Epidermal melanocyte (primary cell): Measurements from ENCODE around the gene NQO2.
A peak's percentile ranks its signal among the peaks of the same experiment; 100 is the strongest.
"Not testable (repeated sequence)": the region's sequence is repeated elsewhere in the genome, so short reads cannot be mapped to it uniquely, and the experiment has no call there.

ENCODE experiments used
- DNase-seq: peaks from one replicate; pipeline ENCODE4 v3.0.0; 2011; ENCODE audit warnings: low spot score; ENCODE audit not compliant: insufficient read length

Gene NQO2

DNA sequence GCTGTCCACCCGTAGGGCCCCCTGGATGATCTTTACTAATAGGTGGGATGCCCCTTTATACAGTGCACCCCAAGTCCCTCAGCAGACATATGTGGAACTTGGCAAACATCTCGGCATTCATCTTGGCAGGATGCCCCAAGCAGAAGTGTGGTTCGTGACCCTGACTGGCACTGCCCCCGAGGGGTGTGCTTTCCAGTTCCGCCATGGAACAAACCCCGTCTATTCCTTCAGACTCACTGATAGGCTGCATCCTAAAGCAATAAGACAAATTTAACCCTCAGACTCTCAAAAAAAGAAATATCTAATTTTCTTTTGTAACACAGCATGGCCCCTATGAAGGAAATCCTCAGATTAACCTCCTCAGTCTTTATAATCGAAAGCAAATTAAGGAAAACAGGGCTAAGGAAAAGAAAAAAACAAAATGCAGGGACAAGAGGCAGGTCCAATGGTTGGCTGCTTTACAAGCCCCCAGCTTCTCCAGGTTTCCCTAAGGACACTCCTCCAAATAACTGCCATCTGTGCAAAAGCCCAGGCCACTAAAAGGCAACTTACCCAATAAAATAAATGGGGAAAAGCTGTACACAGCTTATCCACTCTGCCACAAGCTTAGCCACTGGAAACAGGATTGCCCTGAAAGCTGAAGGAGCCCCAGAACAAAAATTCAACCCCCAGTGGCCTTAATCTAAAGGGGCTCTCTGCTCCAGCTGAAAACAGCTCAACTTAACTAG, 38.1 kb downstream of the NQO2 start:
- DNase-seq, result no peak

DNA sequence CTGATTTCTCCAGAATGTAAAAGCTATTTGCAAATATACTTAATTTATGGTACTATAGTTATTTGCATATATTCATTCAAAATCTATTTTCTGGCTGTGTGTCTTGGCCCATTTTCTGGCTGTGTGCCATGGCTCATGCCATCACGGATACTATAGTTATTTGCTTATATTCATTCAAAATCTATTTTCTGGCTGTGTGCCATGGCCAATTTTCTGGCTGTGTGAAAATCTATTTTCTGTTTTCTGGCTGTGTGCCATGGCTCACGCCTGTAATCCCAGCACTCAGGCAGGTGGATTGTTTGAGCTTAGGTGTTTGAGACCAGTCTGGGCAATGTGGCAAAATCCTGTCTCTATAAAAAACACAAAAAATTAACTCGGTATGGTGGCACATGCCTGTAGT, 39.7 kb downstream of the NQO2 start:
- no peak for DNase-seq

DNA sequence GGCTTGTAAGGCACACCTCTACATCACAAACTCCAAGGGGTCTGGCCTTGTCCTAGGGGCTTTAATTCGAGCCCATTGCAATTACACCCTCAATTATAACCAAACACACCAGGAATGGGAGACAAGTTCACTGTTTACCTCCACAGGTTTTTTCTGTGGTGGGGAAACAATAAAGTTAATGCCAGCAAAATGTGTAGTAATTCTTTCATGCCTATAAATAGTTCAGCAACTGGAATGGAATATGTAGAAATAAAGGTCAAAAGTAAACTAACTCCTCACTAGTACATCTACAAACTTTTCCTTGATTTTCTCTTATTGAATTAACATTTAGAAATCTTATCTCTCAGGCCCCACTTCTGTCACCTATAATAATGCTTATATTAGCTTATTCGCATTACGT, 41.5 kb downstream of the NQO2 start:
- no peak for DNase-seq

- no peak for DNase-seq
These were observed 41.9 kb downstream of the NQO2 start for GRCh38 chr6:3041606-3042005.

GRCh38 chr6:3045369-3045768, 45.7 kb downstream of the NQO2 start:
- DNase-seq, result no peak

GRCh38 chr6:3045777-3046176, 46.1 kb downstream of the NQO2 start:
- no peak for DNase-seq

GRCh38 chr6:3046295-3046694, 46.6 kb downstream of the NQO2 start:
- peak; percentile 58 for DNase-seq

- DNase-seq, result not testable (repeated sequence)
These were observed 48.3 kb downstream of the NQO2 start for GRCh38 chr6:3048009-3048408.

DNA sequence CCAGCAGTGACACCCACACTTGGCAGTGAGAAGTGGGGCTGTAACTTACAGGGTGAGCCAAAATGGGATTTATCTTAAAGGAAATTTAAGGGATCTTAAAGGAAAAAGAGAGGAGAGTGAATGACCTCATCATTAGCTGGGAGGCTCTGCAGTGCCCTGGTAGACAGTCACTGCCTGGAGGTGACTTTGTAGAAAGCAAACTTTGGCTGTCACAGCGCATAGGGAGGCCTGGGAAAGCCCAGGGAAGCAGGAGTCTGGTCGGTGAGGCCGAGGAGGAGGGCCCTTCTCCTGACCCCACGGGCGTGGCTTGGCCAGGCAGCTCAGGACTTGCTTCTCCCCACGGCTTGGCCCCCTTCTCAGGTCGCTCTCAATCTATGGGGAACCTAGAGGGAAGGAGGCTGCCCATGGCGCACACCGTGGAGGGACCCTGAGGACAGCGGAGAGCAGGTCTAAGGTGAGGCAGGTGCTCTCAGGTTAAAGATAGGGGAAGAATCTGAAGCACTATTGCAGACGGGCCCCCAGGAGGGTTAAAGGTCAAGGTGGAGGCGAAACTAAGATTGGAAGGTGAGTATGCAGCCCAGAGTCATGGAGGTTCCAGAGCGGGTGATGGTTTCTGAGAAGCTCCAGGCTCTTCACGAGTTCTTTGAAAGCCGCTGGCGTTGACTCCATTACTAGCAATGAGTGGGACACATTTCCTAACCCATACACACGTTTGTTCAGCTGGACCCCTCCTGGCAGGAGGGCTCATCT, 53.0 kb downstream of the NQO2 start:
- no peak for DNase-seq

GRCh38 chr6:3053231-3053508, 53.5 kb downstream of the NQO2 start:
- no peak for DNase-seq

DNA sequence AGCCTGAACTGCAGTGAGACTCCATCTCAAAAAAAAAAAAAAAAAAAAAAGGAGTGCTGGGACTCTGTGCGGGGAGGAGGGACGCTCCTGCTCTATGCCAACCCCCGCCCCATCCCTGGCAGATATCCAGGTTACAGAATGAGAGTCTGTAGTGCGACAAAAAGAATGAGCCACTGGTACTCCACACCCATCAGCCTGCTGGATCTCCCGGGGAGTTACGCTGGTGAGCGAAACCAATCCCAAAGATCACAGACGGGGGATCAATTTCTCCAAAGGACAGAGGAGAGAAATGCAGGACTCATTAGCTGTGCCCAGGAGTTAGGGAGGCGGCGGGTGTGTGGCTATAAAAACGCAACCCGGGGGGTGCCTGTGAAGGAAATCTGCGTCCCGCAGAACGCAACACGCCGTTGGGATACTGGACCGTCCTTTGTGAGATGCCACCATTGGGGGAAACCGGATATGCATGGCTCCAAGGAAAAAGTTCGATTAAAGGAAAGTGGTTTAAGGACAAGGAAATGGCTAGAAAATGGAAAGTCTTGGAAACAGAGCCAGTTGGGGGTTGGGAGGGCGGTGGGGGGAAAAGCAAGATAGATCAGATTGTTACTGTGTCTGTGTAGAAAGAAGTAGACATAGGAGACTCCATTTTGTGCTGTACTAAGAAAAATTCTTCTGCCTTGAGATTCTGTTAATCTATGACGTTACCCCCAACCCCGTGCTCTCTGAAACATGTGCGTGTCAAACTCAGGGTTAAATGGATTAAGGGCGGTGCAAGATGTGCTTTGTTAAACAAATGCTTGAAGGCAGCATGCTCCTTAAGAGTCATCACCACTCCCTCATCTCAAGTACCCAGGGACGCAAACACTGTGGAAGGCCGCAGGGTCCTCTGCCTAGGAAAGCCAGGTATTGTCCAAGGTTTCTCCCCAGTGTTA, 54.8 kb downstream of the NQO2 start:
- DNase-seq, result not testable (repeated sequence)

- not testable (repeated sequence) for DNase-seq
These were observed 55.4 kb downstream of the NQO2 start for GRCh38 chr6:3055158-3055499.

- DNase-seq, result no peak
These were observed 57.5 kb downstream of the NQO2 start for GRCh38 chr6:3057063-3057770.

DNA sequence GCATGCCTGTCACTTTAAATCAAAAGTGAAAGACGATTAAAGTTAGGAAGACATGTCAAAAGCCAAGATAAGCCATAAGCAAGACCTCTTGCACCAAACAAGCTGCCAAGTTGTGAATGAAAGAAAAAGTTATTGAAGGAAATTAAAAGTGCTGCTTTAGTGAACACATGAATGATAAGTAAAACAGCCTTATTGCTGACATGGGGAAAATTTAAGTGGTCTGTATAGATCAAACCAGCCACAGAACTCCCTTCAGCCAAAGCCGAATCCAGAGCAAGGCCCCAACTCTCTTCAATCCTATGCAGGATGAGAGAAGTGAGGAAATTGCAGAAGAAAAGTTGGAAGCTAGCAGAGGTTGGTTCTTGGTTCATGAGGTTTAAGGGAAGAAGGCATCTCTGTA, 59.3 kb downstream of the NQO2 start:
- no peak for DNase-seq

DNA sequence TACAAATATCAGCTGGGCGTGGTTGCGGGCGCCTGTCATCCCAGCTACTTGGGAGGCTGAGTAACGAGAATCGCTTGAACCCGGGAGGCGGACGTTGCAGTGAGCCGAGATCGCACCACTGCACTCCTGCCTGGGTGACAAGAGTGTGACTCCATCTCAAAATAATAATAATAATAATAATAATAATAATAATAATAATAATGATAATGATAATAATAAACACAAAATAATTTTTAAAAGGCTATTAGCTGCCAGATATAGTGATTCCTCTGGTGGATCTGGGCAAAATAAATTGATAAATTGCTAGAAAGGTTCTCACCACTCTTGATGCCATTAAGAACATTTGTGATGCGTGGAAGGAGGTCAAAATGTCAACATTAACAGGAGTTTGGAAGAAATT, 60.4 kb downstream of the NQO2 start:
- not testable (repeated sequence) for DNase-seq

- no peak for DNase-seq
These were observed 61.8 kb downstream of the NQO2 start for GRCh38 chr6:3061501-3061941.

- DNase-seq, result not testable (repeated sequence)
These were observed 63.6 kb downstream of the NQO2 start for GRCh38 chr6:3063340-3063732.

- DNase-seq, result peak; percentile 90
These were observed 64.3 kb downstream of the NQO2 start for GRCh38 chr6:3063733-3064700.

DNA sequence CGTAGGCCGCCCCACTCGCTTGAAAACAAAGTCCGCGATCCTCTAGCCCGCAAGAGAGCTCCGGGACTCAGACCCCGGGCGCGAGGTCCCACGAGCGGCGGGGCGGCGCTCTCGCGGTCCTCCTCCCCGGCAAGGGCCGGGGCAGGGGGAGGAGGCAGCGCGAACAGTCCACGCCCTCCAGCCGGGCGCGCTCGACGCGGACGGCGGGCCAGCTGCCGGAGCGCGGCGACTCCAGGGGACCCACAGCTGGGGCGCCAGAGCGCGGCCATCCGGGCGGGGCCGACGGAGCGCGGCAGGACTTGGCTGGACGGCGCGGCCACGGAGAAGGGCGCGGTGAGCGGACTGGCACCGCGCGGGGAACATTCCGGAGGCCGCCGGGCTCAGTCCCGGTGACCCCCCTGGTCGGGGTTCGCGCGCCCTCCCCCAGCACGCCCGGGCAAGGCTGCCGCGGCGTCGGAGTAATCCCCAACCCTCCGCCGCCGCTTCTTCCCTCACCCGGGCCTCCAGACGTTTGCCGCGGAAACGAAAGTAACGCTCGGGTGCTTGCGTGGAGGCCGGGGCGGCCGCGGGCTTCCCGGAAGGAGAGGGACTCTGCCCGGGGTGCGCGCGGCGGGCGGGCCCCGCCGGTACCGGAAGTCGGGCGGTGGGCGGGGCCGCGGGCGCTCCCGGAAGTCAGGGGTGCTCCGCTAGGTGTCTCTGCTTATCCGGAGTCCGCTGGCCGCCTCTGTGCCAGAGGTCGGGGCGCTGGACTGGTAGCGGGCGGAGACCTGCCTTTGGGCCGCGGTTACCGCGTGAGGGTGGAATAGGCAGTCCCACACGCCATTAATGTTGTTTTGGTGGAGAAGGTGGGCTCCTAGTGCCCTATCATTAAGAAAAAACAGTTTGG, 68.9 kb downstream of the NQO2 start, which contains the start of gene RIPK1:
Gene RIPK1, plus strand, starts transcription at position 166 of the 886 bp plus-strand sequence. CDS start 8,330 bp downstream, outside the sequence.
- peak; percentile 96 for DNase-seq
